ENCODE measurements around the gene SEC24D. TPM values are rescaled to one million over a fixed set of nuclear protein-coding genes. Genes with fewer than 3 reads are reported as not detected.

The SEC24D gene
- total and polyA plus RNA-seq, 2 of the 8 experiments (the other 6 are each of a cell fraction or from before 2014, with no cell fraction given) = 28.9 to 91.6 TPM

GRCh38 chr4:118829107-118829506 is 6.8 kb downstream of the SEC24D start:
- Histone ChIP-seq H3K27me3 (replicated peaks in 1 of 4; ENCODE audit: control insufficient read depth in 3 of 4, extremely low read depth in 1 of 4, insufficient read depth in 3 of 4, low read length in 3 of 4) (no peaks in the 10 kb centered on the region), H3K79me2 (ENCODE audit: control insufficient read depth in 1 of 2, insufficient read depth in 2 of 2, low read length in 2 of 2) (peaks cover 7 to 95% of the 10 kb centered on the region in 2 experiments; a peak in 3 of 4 replicates), H3K9ac (replicated peaks in 1 of 4; ENCODE audit: extremely low read depth in 1 of 4, low read depth in 3 of 4, low read length in 3 of 4) (no peak overlapping the region), H3K4ac (replicated peaks; ENCODE audit: insufficient read length, low read depth, low read length) (no peak overlapping the region), H2BK15ac (ENCODE audit: low read length) (no peak overlapping the region), H3K23me2 (ENCODE audit: low read depth, low read length) (no peaks in the 10 kb centered on the region), H2BK12ac (ENCODE audit: low read depth, low read length) (no peak overlapping the region), H3K4me3 (ENCODE audit: extremely low read depth in 1 of 4, insufficient read depth in 2 of 4, low read depth in 3 of 4, low read length in 4 of 4) (no peak overlapping the region), H2BK120ac (replicated peaks; ENCODE audit: low read depth, low read length) (no peak overlapping the region), H3K36me3 (ENCODE audit: control insufficient read depth in 2 of 4, insufficient read depth in 4 of 4, low read length in 3 of 4) (peaks cover 3 to 37% (median 17%) of the 10 kb centered on the region in 4 experiments; a peak in 6 of 8 replicates), H4K8ac (ENCODE audit: extremely low read depth, insufficient read depth, low read length) (no peak overlapping the region), H3K18ac (ENCODE audit: extremely low read depth, low read length) (no peak overlapping the region), H2AFZ (ENCODE audit: low read length) (no peak overlapping the region), H4K5ac (ENCODE audit: insufficient read length, low read depth, low read length) (no peak overlapping the region), H3K23ac (ENCODE audit: insufficient read length) (no peak overlapping the region), H2BK20ac (ENCODE audit: low read length) (no peak overlapping the region), H2BK5ac (ENCODE audit: low read depth, low read length) (no peak overlapping the region), H3K56ac (replicated peaks; ENCODE audit: insufficient read length, low read depth, low read length) (no peak overlapping the region), H3K27ac (ENCODE audit: low read depth, low read length) (no peak overlapping the region), H3K9me3 (ENCODE audit: insufficient read depth in 2 of 2, low read depth in 1 of 2, low read length in 1 of 2) (no peaks in the 10 kb centered on the region), H3K4me1 (replicated peaks in 1 of 4; ENCODE audit: control insufficient read depth in 3 of 4, insufficient read depth in 4 of 4, low read length in 3 of 4) (peaks cover 0 to 11% (median 5%) of the 10 kb centered on the region in 4 experiments), H3K14ac (ENCODE audit: insufficient read length) (no peak overlapping the region), H4K91ac (replicated peaks; ENCODE audit: insufficient read length, low read length) (no peak overlapping the region), H3K79me1 (ENCODE audit: low read depth, low read length) (peaks cover 6% of the 10 kb centered on the region; the same call in 1 of the 2 replicates), H2AK5ac (ENCODE audit: low read depth, low read length) (no peak overlapping the region), H4K20me1 (replicated peaks in 1 of 2; ENCODE audit: control insufficient read depth in 1 of 2, insufficient read depth in 2 of 2, low read length in 2 of 2) (peaks cover 1% of the 10 kb centered on the region in 2 experiments), H3K4me2 (ENCODE audit: insufficient read depth in 1 of 2, low read depth in 2 of 2, low read length in 2 of 2) (no peak overlapping the region)
- TF ChIP-seq KDM1A (IDR thresholded peaks at IDR 0.05; ENCODE audit: borderline replicate concordance, low read length) (peak; percentile 76; the same call in 1 of the 2 replicates), SUZ12 (IDR thresholded peaks at IDR 0.05; ENCODE audit: low read length) (no peak), BCL11A (IDR thresholded peaks at IDR 0.05; ENCODE audit: low read depth in 2 of 2, low read length in 2 of 2) (no peak)
- FAIRE-seq = no peak
- WGBS, 2 experiments (ENCODE audit: extremely low coverage in 1 of 2, insufficient coverage in 1 of 2, insufficient read length in 1 of 2, insufficient replicate concordance in 2 of 2, low coverage in 1 of 2, low lambda C conversion rate in 2 of 2, missing lambda C conversion rate in 1 of 2) = 93% methylated on average over 2 of the region's 2 CpGs; no CpG with 5 or more reads in 1 of the 2 experiments
- DNase-seq (ENCODE audit: low read depth in 1 of 2, low spot score in 2 of 2) = no peak
- ChIA-PET CTCF (ENCODE audit: partially characterized antibody) (interaction anchor here (0.6 to 2.0 kb wide), 8 partner anchors 19 to 855 kb away, joined by 3 to 7 read pairs (median 4); no protein-coding TSS in a partner anchor), POLR2A (ENCODE audit: partially characterized antibody) (interaction anchor here (1.9 kb wide), 1 partner anchor 9 kb away, joined by 6 read pairs; no protein-coding TSS in a partner anchor)
